Ovary (tissue), 9 donors: ENCODE data around the gene INAFM1. TPM values are rescaled to one million over a fixed set of nuclear protein-coding genes. Genes with fewer than 3 reads are reported as not detected.

Experiments
- DNase-seq, 5 donors: peaks; one replicate each; pipeline ENCODE4 v3.0.0-alpha.2; 2019 to 2020
- H3K27ac ChIP-seq, 2 donors: fragments of 200-600 bp; one replicate each; pipeline versions ENCODE4 v1.5.1 to v1.8.0; 2019 to 2022
- H3K27me3 ChIP-seq: fragments of 200-600 bp; one replicate; pipeline ENCODE4 v1.8.0; 2022
- H3K36me3 ChIP-seq: fragments of 200-600 bp; sonication (generic); one replicate; pipeline ENCODE4 v1.5.1; 2019
- H3K4me1 ChIP-seq: one replicate; pipeline ENCODE4 v1.8.1; 2013; ENCODE audit warnings: mild to moderate bottlenecking, moderate library complexity; ENCODE audit not compliant: insufficient read depth
- H3K4me3 ChIP-seq: fragments of 200-600 bp; sonication (generic); one replicate; pipeline ENCODE4 v1.5.1; 2017
- H3K9me3 ChIP-seq, 2 donors: fragments of 200-600 bp in 1 of 2; sonication (generic) in 1 of 2; one replicate each; pipeline versions ENCODE4 v1.5.1 to v1.8.1; 2013 to 2019; ENCODE audit warnings: mild to moderate bottlenecking in 1 of 2, moderate library complexity in 1 of 2
- EP300 ChIP-seq: sonication (generic); formaldehyde crosslinking; IDR thresholded peaks from one replicate; pipeline ENCODE4 v1.6.1; 2017; ENCODE audit warnings: antibody characterized with exemption
- POLR2A ChIP-seq: fragments of 450-650 bp; IDR thresholded peaks from one replicate; pipeline ENCODE4 v1.6.1; 2017; ENCODE audit warnings: antibody characterized with exemption, mild to moderate bottlenecking, moderate library complexity
- WGBS, 3 donors: extraction: QIAGEN DNeasy Blood & Tissue Kit in 1 of 3; methylation state at CpG; one replicate each; pipeline versions ENCODE4 v1.1.5 to v1.1.7; 2013 to 2017; 5-methylcytosine and 5-hydroxymethylcytosine counted together
- intact Hi-C, 4 donors: fragments of 100-400 bp; cut with DNase I; formaldehyde crosslinking; loops; one replicate each; pipeline versions ENCODE4 v1.11.0 to v1.15.1; 2022 to 2023
- polyA plus RNA-seq, 2 donors: library from polyadenylated mRNA; stranded (reverse); fragments of 200-250 nt in 1 of 2; fragments of 350-450 nt in 1 of 2; fragmentation: Illumina TruSeq in 1 of 2; extraction: RNeasy Lipid Tissue Mini Kit (QIAGEN cat#74804) in 1 of 2; gene quantifications; one replicate each; pipeline ENCODE4 v1.2.3, GENCODE V29; 2013 to 2014
- total RNA-seq, 7 donors: library from RNA; depleted of rRNA in 2 of 7; stranded (reverse); fragments of >200 nt in 2 of 7; fragmentation: NEBNext Ultra II Directional in 3 of 7; extraction: Animal tissue kit (Norgen Biotek cat#: 25700) in 3 of 7; gene quantifications; one replicate each; pipeline versions ENCODE4 v1.1.0 to v1.2.4, GENCODE V29; 2016 to 2023
- TF ChIP-seq, protein P1 (sequence below), 3 donors: fragments of 450-650 bp in 2 of 3; fragments of 200-600 bp in 1 of 3; IDR thresholded peaks; one replicate each; pipeline versions ENCODE4 v1.5.1 to v1.8.0; 2016 to 2022; ENCODE audit warnings: antibody characterized with exemption in 3 of 3, mild to moderate bottlenecking in 1 of 3
- donor health status: DM: no; HTN: no; CAD: no; lungs with moderate emphysema.
- donor health status: DM: no; HTN: no; CAD: no.
- donor health status: Bipolar disorder and iron deficiency.
- donor health status: DM: yes; HTN: yes; CAD: no.
- donor health status: DM: no; HTN: no; CAD: no.
- donor health status: DM: yes; HTN: yes; CAD: no.

Gene INAFM1
- total and polyA plus RNA-seq, 9 donors, result 0.73 to 53.3 (median 26.5) TPM

DNA sequence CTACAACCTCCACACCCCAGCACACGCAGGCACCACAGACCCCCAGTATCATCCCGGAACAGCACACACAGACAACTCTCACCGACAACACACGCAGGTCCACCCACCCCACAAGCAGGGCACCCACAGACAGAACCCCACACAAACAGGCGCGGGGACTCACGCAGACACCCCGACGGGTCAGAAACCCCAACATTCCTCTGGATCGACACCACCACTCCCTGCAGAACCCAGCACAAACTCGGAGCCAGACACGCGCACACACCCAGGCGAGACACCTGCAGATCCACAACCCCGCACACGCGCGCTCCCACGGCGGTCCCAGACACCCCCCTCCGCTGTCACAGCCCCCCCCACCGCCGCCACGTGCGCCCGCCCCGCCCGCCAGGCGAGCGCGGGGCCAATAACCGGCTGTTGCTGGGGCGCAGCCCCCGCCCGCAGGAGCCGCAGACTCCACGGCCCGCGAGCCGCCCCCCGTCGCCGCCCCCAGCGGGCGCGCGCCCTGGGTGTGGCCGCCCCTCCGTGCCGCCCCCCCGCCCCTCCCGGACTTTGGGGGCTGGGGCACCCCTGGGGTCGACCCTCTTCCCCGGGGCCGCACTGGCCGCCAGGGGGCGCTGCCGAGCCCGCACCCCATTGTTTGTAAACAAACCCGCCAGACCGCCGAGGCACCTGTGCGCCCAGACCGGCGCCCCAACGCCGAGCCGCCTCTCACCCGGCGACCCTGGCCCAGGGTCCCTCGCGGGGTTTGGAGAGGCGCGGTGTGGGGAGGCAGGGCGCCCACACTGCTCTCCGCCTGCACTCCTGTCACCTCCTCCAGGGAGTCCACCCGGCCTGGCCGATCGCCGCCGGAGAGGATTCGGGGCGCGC, 44.4 kb upstream of the INAFM1 start:
- no peaks in the 10 kb centered on the region for H3K27me3 ChIP-seq
- H3K36me3 ChIP-seq, result no peaks in the 10 kb centered on the region
- H3K4me3 ChIP-seq, result peak overlapping the region; percentile 77
- no peaks in the 10 kb centered on the region for H3K9me3 ChIP-seq
- TF ChIP-seq EP300 (no peak), POLR2A (no peak)
- TF ChIP-seq, protein P1, sequence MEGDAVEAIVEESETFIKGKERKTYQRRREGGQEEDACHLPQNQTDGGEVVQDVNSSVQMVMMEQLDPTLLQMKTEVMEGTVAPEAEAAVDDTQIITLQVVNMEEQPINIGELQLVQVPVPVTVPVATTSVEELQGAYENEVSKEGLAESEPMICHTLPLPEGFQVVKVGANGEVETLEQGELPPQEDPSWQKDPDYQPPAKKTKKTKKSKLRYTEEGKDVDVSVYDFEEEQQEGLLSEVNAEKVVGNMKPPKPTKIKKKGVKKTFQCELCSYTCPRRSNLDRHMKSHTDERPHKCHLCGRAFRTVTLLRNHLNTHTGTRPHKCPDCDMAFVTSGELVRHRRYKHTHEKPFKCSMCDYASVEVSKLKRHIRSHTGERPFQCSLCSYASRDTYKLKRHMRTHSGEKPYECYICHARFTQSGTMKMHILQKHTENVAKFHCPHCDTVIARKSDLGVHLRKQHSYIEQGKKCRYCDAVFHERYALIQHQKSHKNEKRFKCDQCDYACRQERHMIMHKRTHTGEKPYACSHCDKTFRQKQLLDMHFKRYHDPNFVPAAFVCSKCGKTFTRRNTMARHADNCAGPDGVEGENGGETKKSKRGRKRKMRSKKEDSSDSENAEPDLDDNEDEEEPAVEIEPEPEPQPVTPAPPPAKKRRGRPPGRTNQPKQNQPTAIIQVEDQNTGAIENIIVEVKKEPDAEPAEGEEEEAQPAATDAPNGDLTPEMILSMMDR (IDR thresholded peaks at IDR 0.05), result peak; percentile 67 to 86 (median 85)
- H3K4me1 ChIP-seq, result peaks cover 12% of the 10 kb centered on the region
- WGBS, 3 donors, result 1 to 2% (median 1%) methylated on average over 45 to 84 of the region's 84 CpGs
- H3K27ac ChIP-seq, result peak overlapping the region; percentile 72 to 96
- intact Hi-C loops, result no loop called here
- DNase-seq, result peak; percentile 61 to 84 (median 81)

DNA sequence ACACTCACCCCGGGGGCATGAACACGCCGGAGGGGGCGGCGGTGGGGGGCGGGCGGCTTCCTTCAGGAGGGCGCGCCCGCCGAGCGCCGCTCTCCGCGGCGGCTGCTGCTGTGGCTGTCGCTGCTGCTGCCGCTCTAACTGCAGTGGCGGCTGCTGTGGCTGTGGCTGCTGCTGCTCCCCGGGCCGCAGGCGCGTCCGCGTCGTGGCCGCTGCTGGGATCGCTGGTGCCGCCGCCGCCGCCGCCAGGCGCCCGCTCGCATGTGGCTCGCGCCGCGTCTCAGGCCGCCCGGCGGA, 43.8 kb upstream of the INAFM1 start, which contains the start of gene BBC3:
TSS of gene BBC3 (minus strand) at position 279 of the 294 bp plus-strand sequence. CDS start 2,768 bp downstream, outside the sequence.
- H3K9me3 ChIP-seq, result no peaks in the 10 kb centered on the region
- peak within 1 kb of the TSS; percentile 77 for H3K4me3 ChIP-seq
- TF ChIP-seq EP300 (no peak), POLR2A (peak; percentile 62)
- TF ChIP-seq, protein P1 (IDR thresholded peaks at IDR 0.05), result no peak
- H3K36me3 ChIP-seq, result no peaks in the 10 kb centered on the region
- no peak for DNase-seq
- H3K4me1 ChIP-seq, result peaks cover 12% of the 10 kb centered on the region
- 0 to 1% (median 1%) methylated on average over 16 to 43 of the region's 43 CpGs for WGBS, 3 donors
- intact Hi-C loops, result no loop called here
- no peaks in the 10 kb centered on the region for H3K27me3 ChIP-seq
- peak within 1 kb of the TSS; percentile 82 to 96 for H3K27ac ChIP-seq

DNA sequence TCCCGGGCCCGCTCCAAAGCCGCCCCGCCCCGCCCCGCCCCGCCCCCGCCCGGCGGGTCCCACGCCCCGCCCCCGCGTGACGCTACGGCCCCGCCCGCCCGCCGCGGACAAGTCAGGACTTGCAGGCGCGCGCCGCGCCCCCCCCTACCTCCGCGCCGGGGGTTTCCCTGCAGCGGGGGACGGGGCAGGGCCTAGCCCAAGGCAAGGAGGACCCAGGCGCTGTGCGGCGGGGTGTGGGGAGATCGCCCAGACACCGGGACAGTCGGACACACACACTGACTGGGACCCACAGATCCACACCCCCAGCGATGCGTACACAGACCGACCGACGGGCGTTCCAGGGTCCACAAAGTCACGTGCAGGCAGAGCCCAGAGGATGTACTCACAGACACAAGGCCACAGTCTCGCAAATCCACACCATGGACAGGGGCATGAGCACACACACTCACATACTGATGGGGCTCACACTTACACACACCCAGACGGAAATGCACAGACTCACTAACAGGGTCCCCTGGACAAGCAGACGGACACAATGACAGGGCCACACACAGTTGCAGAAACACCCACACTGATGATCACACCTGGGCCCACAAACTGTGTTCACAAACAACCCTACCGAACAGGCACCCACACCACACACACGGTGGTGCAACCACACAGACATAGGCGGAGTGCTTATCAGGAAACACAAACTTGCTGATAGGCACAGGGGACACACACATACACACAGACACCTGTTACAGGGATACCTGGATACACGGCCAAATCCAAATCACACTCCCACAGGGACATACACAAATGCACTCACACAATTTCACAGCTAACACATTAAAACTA, 43.2 kb upstream of the INAFM1 start:
- Histone ChIP-seq H3K9me3 (no peaks in the 10 kb centered on the region), H3K4me3 (peak overlapping the region; percentile 77), H3K27me3 (no peaks in the 10 kb centered on the region), H3K4me1 (peaks cover 12% of the 10 kb centered on the region), H3K36me3 (no peaks in the 10 kb centered on the region), H3K27ac (peak overlapping the region in 1 of 2 donors; percentile 82)
- WGBS, 3 donors, result 6 to 19% (median 9%) methylated on average over 19 to 51 of the region's 51 CpGs
- TF ChIP-seq EP300 (no peak), POLR2A (no peak)
- TF ChIP-seq, protein P1 (IDR thresholded peaks at IDR 0.05), result no peak
- intact Hi-C loops, result no loop called here
- DNase-seq, result peak; percentile 91 to 95 (median 93)

DNA sequence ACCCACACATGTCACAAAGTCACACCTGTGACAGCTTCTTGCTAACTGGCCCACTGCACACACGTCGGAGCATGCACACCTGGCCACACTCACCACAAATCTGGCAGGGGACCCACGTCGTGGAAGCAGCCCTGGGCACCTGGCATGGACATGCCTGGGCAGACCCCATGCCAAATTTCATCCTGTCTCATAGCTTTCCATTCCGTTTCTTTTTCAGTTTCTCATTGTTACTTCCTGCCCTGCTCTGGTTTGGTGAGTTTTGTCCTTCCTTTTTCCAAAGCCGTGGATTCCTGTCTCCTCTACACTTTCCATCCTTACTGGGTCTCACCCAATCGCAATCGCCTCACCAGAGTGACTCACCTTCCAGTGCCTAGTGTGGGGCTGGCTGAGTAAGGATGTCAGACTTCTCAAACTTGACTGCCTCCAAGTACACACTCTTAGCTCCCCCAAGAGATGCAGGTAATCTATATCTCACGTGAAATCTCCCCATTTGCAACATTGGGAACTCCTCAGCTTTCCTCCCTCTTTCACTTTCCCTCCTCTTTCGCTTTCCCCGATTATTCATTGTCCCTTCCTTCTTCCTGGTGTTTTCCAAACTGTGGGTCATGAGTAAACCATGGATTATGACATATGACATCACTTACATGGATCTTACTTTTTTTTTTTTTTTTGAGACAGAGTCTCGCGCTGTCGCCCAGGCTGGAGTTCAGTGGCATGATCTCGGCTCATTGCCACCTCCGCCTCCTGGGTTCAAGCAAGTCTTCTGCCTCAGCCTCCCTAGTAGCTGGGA, 42.1 kb upstream of the INAFM1 start:
- WGBS, 3 donors, result 48 to 55% (median 49%) methylated on average over 16 of the region's 16 CpGs
- H3K27me3 ChIP-seq, result no peaks in the 10 kb centered on the region
- H3K4me3 ChIP-seq, result peak overlapping the region; percentile 13
- H3K9me3 ChIP-seq, result no peaks in the 10 kb centered on the region
- TF ChIP-seq POLR2A (no peak), EP300 (no peak)
- TF ChIP-seq, protein P1 (IDR thresholded peaks at IDR 0.05), result no peak
- intact Hi-C loops, result no loop called here
- H3K4me1 ChIP-seq, result peaks cover 9% of the 10 kb centered on the region
- H3K36me3 ChIP-seq, result no peaks in the 10 kb centered on the region
- no peak for DNase-seq
- peak overlapping the region in 1 of 2 donors; percentile 82 for H3K27ac ChIP-seq
